ENCODE measurements around the gene NKAPD1.
"Not testable (repeated sequence)": the region's sequence is repeated elsewhere in the genome, so short reads cannot be mapped to it uniquely, and the experiment has no call there.

The NKAPD1 gene

GRCh38 chr11:112087212-112087611 is 13.1 kb downstream of the NKAPD1 start:
- DNase-seq = no peak

DNA sequence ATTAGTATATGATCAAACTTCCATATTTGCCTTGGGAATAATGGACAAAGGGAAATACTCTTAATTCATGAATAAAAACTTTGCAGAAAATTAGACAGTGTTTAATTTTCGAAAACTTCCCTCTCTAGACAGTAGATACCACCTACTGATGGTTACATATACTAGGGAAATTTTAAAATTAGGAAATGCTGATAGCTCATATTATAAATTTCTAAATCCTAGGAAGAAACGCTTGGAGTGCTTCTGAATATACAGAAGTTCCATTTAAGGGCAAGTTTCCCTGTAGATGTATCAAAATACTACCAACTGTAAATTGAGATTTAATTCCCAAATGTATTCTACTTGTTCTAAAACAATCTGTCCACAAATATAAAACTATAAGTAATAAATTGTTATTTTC is 21.2 kb downstream of the NKAPD1 start:
- DNase-seq = not testable (repeated sequence)

- DNase-seq = no peak
These were observed 22.1 kb downstream of the NKAPD1 start for GRCh38 chr11:112096194-112096593.

- DNase-seq = no peak
These were observed 23.8 kb downstream of the NKAPD1 start for GRCh38 chr11:112097734-112098528.

DNA sequence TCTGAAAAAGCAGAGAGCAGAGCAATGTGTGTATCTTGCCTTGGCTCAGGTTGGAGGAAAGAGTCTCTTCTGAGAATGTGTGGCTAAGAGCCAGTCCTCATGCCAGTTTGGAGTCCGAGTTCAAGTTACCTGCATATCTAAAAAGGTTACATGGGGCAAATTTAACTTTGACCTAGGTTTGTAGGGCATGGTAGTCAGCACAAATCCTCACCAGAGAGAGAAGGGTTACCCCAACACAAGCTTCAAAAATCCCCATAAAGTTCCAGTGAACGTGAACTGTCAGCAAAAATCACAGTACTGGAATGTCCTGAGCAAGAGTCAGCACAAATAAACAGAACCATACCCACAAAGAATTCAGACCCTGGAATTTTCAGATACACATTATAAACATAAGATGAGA is 26.4 kb downstream of the NKAPD1 start:
- DNase-seq = no peak

GRCh38 chr11:112103446-112103845 is 29.3 kb downstream of the NKAPD1 start:
- no peak for DNase-seq

DNA sequence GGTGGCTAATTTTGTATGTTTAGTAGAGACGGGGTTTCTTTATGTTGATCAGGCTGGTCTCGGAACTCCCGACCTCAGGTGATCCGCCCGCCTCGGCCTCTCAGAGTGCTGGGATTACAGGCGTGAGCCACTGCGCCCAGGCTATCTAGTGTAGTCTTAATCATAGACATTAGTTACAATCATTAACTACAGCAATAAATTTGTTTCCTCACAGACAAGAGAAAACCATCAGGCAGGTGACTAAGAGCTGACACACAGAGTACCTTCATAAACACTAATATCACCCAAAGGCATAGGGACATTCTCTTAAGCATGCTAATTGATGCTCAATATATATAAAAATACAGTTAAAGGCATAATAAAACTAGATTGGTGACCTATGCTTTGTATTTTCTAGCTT is 32.0 kb downstream of the NKAPD1 start:
- DNase-seq = no peak

GRCh38 chr11:112113539-112114457 is 39.7 kb downstream of the NKAPD1 start:
- no peak for DNase-seq

DNA sequence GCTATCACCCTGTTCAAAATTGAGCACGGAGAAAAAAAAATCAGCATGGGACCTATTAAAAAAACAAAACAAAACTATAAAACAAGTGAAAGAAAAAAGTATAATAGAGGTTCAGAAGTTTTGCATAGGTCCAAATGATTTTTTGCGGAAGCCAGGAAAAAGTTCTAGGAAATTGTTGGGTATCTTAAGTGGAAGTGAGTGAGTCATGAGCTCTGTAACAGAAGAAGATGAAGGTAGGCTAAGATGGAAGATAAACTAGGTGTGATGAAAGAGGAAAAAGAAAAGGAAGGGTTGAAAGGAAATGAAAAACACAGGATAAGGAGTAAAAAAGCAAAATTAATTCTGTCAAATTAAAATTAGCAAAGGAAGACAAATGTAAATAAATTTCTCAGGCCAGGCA is 40.4 kb downstream of the NKAPD1 start:
- DNase-seq = no peak

GRCh38 chr11:112115386-112115785 is 41.3 kb downstream of the NKAPD1 start:
- DNase-seq = no peak

GRCh38 chr11:112118176-112118575 is 44.1 kb downstream of the NKAPD1 start:
- DNase-seq = no peak

GRCh38 chr11:112121981-112122615 is 48.0 kb downstream of the NKAPD1 start:
- no peak for DNase-seq

DNA sequence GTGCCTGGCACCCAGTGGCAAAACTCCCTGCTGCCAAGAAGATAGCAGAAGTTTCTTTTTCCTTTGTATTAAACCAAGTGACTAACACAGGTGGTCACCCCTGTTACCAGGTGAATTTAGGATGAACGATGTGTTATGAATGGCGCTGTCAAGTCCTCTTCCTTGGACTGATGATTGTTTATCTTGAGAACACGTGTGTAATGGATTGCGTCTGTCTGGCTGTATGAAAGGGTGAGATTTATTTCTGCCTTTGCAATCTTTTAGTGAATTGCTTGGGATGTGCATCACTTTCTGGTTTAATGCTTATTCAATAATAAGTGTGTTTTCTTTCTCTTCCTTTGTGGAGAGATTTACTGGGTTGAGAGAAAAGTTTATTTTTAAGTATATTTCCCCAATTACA is 49.0 kb downstream of the NKAPD1 start:
- DNase-seq = no peak

DNA sequence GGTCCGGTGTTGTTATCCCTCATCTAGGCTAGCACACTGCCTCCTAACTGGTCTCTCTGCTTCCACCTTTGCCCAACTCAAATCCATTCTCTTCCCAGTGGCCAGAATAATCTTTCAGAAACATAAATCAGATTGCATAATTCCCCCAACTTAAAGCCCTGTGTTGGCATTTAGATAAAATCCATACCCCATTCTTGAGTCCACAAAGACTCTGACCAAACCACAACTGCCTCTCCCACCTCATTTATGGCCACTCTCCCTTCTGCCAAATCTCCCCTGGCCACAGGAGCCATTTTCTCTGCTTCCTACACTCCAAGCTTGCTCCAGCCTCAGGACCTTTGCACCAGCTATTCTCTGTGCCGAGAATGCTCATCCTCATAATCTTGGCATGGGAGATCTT is 53.0 kb downstream of the NKAPD1 start:
- no peak for DNase-seq

DNA sequence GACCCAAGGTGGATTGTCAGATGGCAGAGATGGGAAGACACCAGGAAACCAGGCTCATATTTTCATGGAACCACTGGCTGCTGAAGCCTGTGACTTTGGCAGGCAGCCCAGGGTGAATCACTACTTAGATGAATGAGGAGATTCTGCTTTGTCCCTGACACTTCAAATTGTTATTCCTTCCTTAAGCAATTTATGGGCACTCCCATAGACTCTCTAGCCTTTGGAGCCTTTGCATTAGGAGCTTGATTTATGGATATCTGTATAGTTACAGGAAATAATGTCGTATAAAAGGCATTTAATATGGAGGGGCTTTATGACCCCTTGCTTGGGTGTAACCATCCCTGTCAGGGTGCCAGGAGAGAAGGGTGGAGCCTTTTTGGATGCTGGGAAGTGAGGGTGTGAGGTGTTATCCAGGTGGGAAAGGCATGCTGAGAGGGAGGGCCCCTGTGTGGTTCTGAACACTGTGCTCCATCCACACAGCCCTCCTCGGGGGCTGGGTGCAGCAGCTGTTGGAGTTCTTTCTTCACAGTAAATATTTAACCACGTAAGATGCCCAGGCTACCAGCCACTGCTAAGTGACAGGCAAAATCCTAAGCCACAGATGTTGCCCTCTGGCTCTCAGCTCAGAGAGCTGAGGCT is 54.5 kb downstream of the NKAPD1 start:
- DNase-seq = no peak

DNA sequence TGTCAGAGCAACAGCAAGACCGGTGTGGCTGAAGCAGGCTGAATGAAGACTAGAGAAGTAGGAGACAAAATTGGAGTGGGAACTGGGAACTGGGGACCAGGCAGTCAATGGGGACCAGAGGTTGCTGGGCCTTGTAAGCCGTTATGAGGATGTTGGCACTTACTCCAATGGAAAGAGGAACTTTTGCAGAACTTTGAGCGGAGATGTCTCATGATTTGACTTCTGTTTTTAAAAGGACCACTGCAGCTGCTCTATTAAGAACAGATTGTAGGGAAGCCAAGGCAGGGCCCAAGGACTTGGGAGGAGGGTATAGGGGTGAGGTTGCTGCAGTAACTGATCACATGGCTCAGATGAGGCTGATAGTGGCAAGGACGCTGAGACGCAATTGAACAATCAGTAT is 55.6 kb downstream of the NKAPD1 start:
- DNase-seq = no peak

GRCh38 chr11:112132737-112133136 is 58.6 kb downstream of the NKAPD1 start:
- no peak for DNase-seq

GRCh38 chr11:112134473-112134872 is 60.4 kb downstream of the NKAPD1 start:
- DNase-seq = no peak

Measured in activated CD4-positive, alpha-beta T cell treated with anti-CD3 and anti-CD28 coated beads, Interleukin-2, amount 50 U/mL, for 4 hours (primary cell).